Measurements from ENCODE around the gene NAV2. TPM values are rescaled to one million over a fixed set of nuclear protein-coding genes. Genes with fewer than 3 reads are reported as not detected.

The NAV2 gene
- polyA plus RNA-seq, 1 donor (not counting 4 experiments of a cell fraction or from before 2014, with no cell fraction given) = 4.0 TPM

DNA sequence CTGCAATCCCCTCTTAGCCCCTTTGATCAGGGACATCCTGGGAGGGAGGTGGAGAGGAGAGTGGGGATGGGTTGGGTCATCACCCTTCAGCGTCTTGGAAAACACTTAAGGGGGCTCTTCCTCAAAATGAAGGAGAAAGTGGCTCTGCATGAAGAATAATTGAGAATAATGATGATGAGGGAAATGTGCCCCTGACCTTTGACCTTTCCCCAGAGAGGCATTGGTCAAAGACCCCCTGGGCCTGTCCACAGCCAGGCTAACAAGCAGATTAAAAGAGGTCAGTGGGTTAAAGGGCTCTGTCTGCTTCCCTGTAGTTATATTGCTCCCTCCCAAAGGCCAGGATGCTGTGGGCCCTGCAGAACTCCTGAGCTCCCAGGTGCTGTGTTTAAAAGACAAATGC lies 68.7 kb downstream of the NAV2 start:
- H3K4me1 ChIP-seq (ENCODE audit: control insufficient read depth, extremely low read depth, insufficient read depth, low read length) = no peaks in the 10 kb centered on the region
- H3K36me3 ChIP-seq (ENCODE audit: control insufficient read depth in 2 of 2, extremely low read depth in 1 of 2, insufficient read depth in 2 of 2, low read length in 2 of 2) = no peaks in the 10 kb centered on the region
- no peaks in the 10 kb centered on the region for H3K79me2 ChIP-seq (ENCODE audit: control insufficient read depth, insufficient read depth, low read length)
- no peak overlapping the region for H2AFZ ChIP-seq (ENCODE audit: control insufficient read depth, low read length)
- no peaks in the 10 kb centered on the region for H4K20me1 ChIP-seq (ENCODE audit: control insufficient read depth, extremely low read depth, insufficient read depth, low read length)
- no peak overlapping the region for H3K4me3 ChIP-seq (ENCODE audit: control insufficient read depth in 2 of 3, extremely low read depth in 1 of 3, insufficient read depth in 2 of 3, low read depth in 1 of 3, low read length in 3 of 3)
- no peak overlapping the region for H3K27ac ChIP-seq (ENCODE audit: control insufficient read depth, insufficient read depth, low read length)
- dilution Hi-C loops (cut with MboI; ENCODE audit: extremely low pct_ligation_motif_present, low sequenced_read_pairs) = no loop called here
- peaks cover 26% of the 10 kb centered on the region for H3K27me3 ChIP-seq (ENCODE audit: control insufficient read depth, extremely low read depth, insufficient read depth, low read length)
- no peaks in the 10 kb centered on the region for H3K9me3 ChIP-seq (ENCODE audit: control insufficient read depth, low read depth, low read length)
- H3K4me2 ChIP-seq (ENCODE audit: control insufficient read depth, extremely low read depth, insufficient read depth, low read depth, low read length) = no peak overlapping the region
- no peak overlapping the region for H3K9ac ChIP-seq (ENCODE audit: control insufficient read depth, extremely low read depth, insufficient read depth, low read length)
- H3K9me1 ChIP-seq (ENCODE audit: control insufficient read depth, extremely low read depth, insufficient read depth, low read length) = no peaks in the 10 kb centered on the region
- DNase-seq (ENCODE audit: low read depth, low spot score) (no peak), FAIRE-seq (no peak)
- TF ChIP-seq, protein P1, sequence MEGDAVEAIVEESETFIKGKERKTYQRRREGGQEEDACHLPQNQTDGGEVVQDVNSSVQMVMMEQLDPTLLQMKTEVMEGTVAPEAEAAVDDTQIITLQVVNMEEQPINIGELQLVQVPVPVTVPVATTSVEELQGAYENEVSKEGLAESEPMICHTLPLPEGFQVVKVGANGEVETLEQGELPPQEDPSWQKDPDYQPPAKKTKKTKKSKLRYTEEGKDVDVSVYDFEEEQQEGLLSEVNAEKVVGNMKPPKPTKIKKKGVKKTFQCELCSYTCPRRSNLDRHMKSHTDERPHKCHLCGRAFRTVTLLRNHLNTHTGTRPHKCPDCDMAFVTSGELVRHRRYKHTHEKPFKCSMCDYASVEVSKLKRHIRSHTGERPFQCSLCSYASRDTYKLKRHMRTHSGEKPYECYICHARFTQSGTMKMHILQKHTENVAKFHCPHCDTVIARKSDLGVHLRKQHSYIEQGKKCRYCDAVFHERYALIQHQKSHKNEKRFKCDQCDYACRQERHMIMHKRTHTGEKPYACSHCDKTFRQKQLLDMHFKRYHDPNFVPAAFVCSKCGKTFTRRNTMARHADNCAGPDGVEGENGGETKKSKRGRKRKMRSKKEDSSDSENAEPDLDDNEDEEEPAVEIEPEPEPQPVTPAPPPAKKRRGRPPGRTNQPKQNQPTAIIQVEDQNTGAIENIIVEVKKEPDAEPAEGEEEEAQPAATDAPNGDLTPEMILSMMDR (optimal IDR thresholded peaks at IDR 0.05 in 1 of 3, IDR thresholded peaks at IDR 0.05 in 1 of 3, conservative IDR thresholded peaks at IDR 0.05 in 1 of 3; ENCODE audit: extremely low read depth in 1 of 3, insufficient read depth in 2 of 3, low read length in 3 of 3) = no peak
- TF ChIP-seq EZH2 (IDR thresholded peaks at IDR 0.05; ENCODE audit: low read length) = no peak

DNA sequence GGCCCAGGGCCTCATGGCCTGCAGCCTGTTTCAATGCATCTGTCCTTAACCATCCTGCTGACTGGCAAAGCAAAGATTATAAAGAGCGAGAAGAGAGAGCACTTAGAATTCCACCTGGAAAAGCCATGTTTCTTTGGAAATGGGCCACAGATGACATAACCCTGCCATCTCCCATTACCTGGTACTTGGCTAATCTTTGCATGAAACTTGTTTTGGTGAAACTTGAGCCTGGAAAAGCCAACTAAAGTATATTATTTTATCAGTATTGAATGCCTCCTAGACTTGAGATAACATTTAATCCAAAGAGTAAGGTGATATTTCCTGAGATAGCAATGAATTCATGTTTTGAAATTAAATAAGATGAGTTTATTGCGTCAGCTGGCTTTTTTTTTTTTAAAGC lies 72.6 kb downstream of the NAV2 start:
- DNase-seq (ENCODE audit: low read depth, low spot score) = no peak
- FAIRE-seq = no peak
- dilution Hi-C loops (cut with MboI; ENCODE audit: extremely low pct_ligation_motif_present, low sequenced_read_pairs) = no loop called here
- H3K9ac ChIP-seq (ENCODE audit: control insufficient read depth, extremely low read depth, insufficient read depth, low read length) = no peak overlapping the region
- H3K27ac ChIP-seq (ENCODE audit: control insufficient read depth, insufficient read depth, low read length) = no peak overlapping the region
- H3K4me1 ChIP-seq (ENCODE audit: control insufficient read depth, extremely low read depth, insufficient read depth, low read length) = no peaks in the 10 kb centered on the region
- no peaks in the 10 kb centered on the region for H4K20me1 ChIP-seq (ENCODE audit: control insufficient read depth, extremely low read depth, insufficient read depth, low read length)
- H3K4me2 ChIP-seq (ENCODE audit: control insufficient read depth, extremely low read depth, insufficient read depth, low read depth, low read length) = no peak overlapping the region
- H3K27me3 ChIP-seq (ENCODE audit: control insufficient read depth, extremely low read depth, insufficient read depth, low read length) = peaks cover 15% of the 10 kb centered on the region
- H3K9me3 ChIP-seq (ENCODE audit: control insufficient read depth, low read depth, low read length) = no peaks in the 10 kb centered on the region
- no peak overlapping the region for H3K4me3 ChIP-seq (ENCODE audit: control insufficient read depth in 2 of 3, extremely low read depth in 1 of 3, insufficient read depth in 2 of 3, low read depth in 1 of 3, low read length in 3 of 3)
- H3K79me2 ChIP-seq (ENCODE audit: control insufficient read depth, insufficient read depth, low read length) = no peaks in the 10 kb centered on the region
- H3K36me3 ChIP-seq (ENCODE audit: control insufficient read depth in 2 of 2, extremely low read depth in 1 of 2, insufficient read depth in 2 of 2, low read length in 2 of 2) = no peaks in the 10 kb centered on the region
- H3K9me1 ChIP-seq (ENCODE audit: control insufficient read depth, extremely low read depth, insufficient read depth, low read length) = no peaks in the 10 kb centered on the region
- H2AFZ ChIP-seq (ENCODE audit: control insufficient read depth, low read length) = no peak overlapping the region
- TF ChIP-seq, protein P1 (optimal IDR thresholded peaks at IDR 0.05 in 1 of 3, IDR thresholded peaks at IDR 0.05 in 1 of 3, conservative IDR thresholded peaks at IDR 0.05 in 1 of 3; ENCODE audit: extremely low read depth in 1 of 3, insufficient read depth in 2 of 3, low read length in 3 of 3) = no peak
- no peak for TF ChIP-seq EZH2 (IDR thresholded peaks at IDR 0.05; ENCODE audit: low read length)
